Stimulated activated CD4-positive, alpha-beta T cell treated with anti-CD3 and anti-CD28 coated beads, Interleukin-4, amount 100 ng/mL, for 4 hours (primary cell): ENCODE results near the gene MAN1B1.
A peak's percentile ranks its signal among the peaks of the same experiment; 100 is the strongest.
"Not testable (repeated sequence)": the region's sequence is repeated elsewhere in the genome, so short reads cannot be mapped to it uniquely, and the experiment has no call there.

Experiments
- DNase-seq, 2 experiments: peaks; one replicate each; pipeline ENCODE4 v3.0.0-alpha.2; 2020

The MAN1B1 gene

GRCh38 chr9:137052998-137053943, 33.5 kb upstream of the MAN1B1 start:
- DNase-seq: no peak

- DNase-seq: peak; percentile 47 to 59
Observed at GRCh38 chr9:137053944-137054931, 32.5 kb upstream of the MAN1B1 start, which contains the start of gene ENTPD2. TSS of gene ENTPD2 (minus strand) at chr9:137054061. CDS start at chr9:137053997, 64 bp downstream.

DNA sequence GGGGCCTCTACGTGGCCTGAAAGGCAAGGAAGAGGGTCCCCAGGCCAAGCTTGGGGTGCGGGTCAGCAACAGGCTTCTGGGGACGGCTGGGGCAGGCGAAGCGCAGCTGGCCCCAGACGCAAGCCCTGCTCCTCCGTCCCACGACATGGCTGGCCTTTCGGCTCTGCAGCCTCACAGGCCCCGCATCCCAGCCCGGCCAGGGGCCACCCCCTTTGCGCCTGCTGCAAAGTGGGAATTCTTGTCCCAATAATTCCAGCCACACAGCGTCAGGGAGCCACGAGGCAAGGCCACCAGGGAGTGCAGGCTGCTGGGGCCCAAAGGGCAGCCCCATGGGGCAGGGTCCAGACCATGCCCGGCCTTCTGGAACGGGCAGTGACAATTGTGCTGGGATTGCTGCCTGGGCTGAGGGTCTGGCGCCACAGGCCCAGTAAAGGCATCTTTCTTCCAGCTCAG, 31.8 kb upstream of the MAN1B1 start:
- no peak for DNase-seq

DNA sequence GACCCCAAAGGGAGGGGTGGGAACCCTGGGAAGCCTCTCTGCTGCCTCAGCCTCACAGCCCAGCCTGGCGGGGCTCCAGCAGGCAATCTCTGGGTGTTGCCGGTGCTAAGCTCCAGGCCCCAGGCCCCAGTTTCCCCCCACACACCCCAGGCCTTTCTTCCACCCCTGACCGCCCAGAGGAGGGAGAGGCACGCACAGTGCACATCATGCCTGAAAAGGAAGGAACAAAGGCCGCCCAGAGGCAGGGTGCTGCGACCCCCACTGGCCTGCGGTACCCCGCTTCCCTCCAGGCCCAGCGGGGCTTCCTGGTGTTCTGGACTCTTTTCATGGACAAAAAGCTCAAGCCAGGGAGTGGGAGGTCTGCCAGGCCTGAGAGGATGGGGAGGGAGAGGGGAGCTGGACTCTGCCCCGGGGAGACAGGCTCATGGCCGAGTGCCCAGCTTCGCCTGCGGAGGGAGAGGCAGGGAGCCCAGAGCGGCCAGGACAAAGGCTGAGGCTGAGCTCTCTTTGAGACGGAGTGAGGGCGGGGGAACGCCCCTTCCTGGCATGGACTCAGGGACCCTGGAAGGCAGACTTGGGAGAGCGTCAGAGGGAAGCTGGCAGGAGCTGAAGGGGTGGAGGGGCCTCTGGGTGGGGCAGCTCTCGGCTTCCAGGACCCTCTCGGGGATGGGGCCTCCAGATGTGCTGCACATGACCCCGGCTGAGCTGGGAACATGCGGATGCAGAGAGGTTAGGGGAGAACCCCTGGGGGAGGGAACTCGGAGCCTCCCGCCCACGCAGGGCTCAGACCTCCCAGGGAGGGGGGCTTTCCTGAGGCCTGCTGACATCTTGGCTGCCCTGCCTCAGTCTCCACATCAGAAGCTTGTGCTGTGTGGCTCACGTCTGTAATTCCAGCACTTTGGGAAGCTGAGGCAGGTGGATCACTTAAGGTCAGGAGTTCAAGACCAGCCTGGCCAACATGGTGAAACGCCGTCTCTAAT, 31.1 kb upstream of the MAN1B1 start:
- DNase-seq: no peak

- DNase-seq: no peak
Observed at GRCh38 chr9:137056739-137057415, 29.9 kb upstream of the MAN1B1 start.

GRCh38 chr9:137057545-137057944, 29.2 kb upstream of the MAN1B1 start:
- DNase-seq: no peak

- DNase-seq: no peak
Observed at GRCh38 chr9:137058521-137059234, 28.1 kb upstream of the MAN1B1 start.

GRCh38 chr9:137062384-137062783, 24.4 kb upstream of the MAN1B1 start:
- DNase-seq: no peak

- not testable (repeated sequence) for DNase-seq
Observed at GRCh38 chr9:137062798-137063197, 24.0 kb upstream of the MAN1B1 start.

GRCh38 chr9:137063311-137064026, 23.3 kb upstream of the MAN1B1 start:
- no peak for DNase-seq

DNA sequence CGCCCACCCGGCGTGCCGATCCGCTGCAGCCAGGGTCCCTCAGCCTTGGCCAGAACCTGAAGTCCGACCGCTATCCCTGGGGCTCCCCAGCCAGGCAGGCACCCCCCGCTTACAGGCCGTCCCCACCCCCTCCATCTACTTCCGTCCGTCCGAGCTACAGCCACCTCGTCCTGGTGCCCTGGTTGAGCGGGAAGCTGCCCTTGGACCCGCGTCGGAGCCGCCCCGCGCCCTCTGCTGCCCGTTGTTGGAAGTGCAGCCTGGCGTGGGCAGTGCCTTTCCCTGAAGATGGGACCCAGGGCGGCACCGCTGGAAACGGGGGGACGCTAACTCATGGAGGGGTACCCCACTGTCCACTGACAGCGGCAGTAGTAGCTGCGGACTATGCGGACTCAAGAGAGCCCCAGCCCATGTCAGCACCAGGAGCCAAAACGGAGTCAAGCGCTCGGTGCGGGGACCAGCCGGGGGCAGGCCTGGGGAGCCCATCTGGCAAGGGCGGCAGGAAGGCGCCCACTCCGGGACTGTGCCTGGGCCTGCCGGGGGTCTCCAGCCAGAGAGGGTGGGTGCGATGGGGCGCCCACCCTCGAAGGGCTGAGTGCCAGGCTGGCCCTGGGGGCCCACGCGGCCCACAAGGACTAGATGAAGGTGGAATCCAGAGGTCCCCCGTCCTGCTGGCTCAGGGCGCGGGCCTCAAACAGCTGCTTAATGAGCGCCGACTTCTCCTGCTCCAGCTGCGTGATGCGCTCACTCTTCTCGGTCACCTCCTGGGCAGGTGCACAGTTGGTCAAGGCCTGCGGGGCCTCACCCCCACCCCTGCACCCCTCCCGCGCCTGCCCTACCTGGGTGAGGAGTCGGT, 22.5 kb upstream of the MAN1B1 start:
- peak; percentile 36 to 73 for DNase-seq

GRCh38 chr9:137064880-137065164, 22.0 kb upstream of the MAN1B1 start:
- DNase-seq: no peak

DNA sequence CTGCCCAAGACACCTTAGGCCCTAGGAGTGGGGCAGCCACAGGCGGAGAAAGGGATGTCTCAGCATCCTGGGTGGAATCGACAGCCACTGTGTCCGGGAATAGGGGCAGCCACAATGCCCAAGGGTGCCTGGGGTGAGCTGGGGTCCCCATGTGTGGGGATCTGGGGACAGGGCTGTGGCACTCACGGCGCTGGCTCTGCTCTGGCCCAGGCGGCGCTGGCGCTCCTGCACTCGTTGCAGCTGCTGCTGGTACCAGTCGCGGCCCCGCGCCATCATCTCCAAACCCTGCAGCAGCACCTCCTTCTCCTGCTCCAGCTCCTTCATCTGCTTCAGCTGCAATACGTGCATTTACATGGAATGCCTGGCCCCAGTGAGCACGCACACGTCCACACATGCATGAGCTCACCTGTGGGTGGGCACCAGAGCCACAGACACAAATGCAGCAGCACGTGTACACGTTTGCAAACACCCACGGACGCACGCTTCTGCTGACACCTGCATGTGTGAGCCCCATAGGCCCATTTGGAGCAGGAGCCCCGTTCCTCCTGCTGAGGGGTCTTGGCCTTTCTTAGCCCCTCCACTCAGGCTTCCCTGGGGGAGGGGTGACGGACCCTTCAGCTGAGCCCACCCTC, 21.3 kb upstream of the MAN1B1 start:
- no peak for DNase-seq

- no peak for DNase-seq
Observed at GRCh38 chr9:137066096-137066861, 20.5 kb upstream of the MAN1B1 start.

GRCh38 chr9:137067860-137068538, 18.8 kb upstream of the MAN1B1 start:
- DNase-seq: peak; percentile 81 to 83

- DNase-seq: no peak
Observed at GRCh38 chr9:137068539-137069507, 18.0 kb upstream of the MAN1B1 start.
